HCT116 (cell line): ENCODE results near the gene RNU5B-1. TPM values are rescaled to one million over a fixed set of nuclear protein-coding genes. Genes with fewer than 3 reads are reported as not detected.

ENCODE experiments used
- ATAC-seq: fragments of 200-7000 bp; cut with Tn5 transposase; 2 replicates; pipeline ENCODE4 v1.9.1; 2020; ENCODE audit warnings: mild to moderate bottlenecking, moderate library complexity
- BruUV-seq: library from RNA; stranded (reverse); fragments of 400-500 nt; replicated peaks from 2 replicates; lab custom pipeline; 2021; lab: Mats Ljungman, UMichigan
- CTCF ChIA-PET: fragments of 300-600 bp; sonication (Branson Sonifier 250); formaldehyde crosslinking; loops from one replicate; lab custom pipeline; 2021; ENCODE audit warnings: antibody characterized with exemption; lab: Charles Lee
- POLR2A ChIA-PET: fragments of 300-600, 350-600 bp; sonication (Branson Sonifier 250); formaldehyde crosslinking; loops from one replicate; lab custom pipeline; 2021; ENCODE audit warnings: antibody characterized with exemption; lab: Charles Lee
- RAD21 ChIA-PET, 2 experiments: fragments of 300-600 bp; sonication (Branson Sonifier 250); formaldehyde crosslinking; loops; one replicate each; lab custom pipeline; 2023; ENCODE audit warnings: low total read pairs in 2 of 2; ENCODE audit not compliant: uncharacterized antibody in 2 of 2, unreplicated experiment in 2 of 2, low non-redundant PET in 1 of 2; lab: Charles Lee
- DNase-seq: peaks from one replicate; pipeline ENCODE4 v3.0.0-alpha.2; 2010; ENCODE audit warnings: low read depth, low spot score
- H2AFZ ChIP-seq: fragments of 200-600 bp; shearing (Covaris generic), sonication (generic); 2 replicates; pipeline ENCODE4 v1.6.1; 2017; ENCODE audit warnings: low read depth, mixed run types, mixed read lengths, antibody characterized with exemption, low read length; ENCODE audit not compliant: poor library complexity, severe bottlenecking
- H3K27ac ChIP-seq: 2 replicates; pipeline ENCODE4 v1.5.1; 2012; ENCODE audit warnings: low read depth, low read length
- H3K27me3 ChIP-seq: fragments of 200-600 bp; sonication (generic); 2 replicates; pipeline ENCODE4 v1.6.1; 2016; ENCODE audit warnings: mixed run types, low read length, mixed read lengths; ENCODE audit not compliant: insufficient read depth
- H3K36me3 ChIP-seq, 2 experiments: fragments of 200-500 bp in 1 of 2; fragments of 200-600 bp in 1 of 2; sonication (Bioruptor generic) in 1 of 2; sonication (generic) in 1 of 2; 2 replicates each; pipeline versions ENCODE4 v1.5.1 to v1.6.1; 2014 to 2016; ENCODE audit warnings: low read length in 2 of 2, inconsistent platforms in 1 of 2, mixed read lengths in 1 of 2, mixed run types in 1 of 2; ENCODE audit not compliant: insufficient read depth in 2 of 2, control insufficient read depth in 1 of 2
- H3K4me1 ChIP-seq, 2 experiments: fragments of 200-600 bp in 1 of 2; sonication (generic) in 1 of 2; 2 replicates each; pipeline versions ENCODE4 v1.5.1 to v1.6.1; 2012 to 2017; ENCODE audit warnings: low read length in 2 of 2, inconsistent platforms in 1 of 2, mild to moderate bottlenecking in 1 of 2, mixed read lengths in 1 of 2, mixed run types in 1 of 2, moderate library complexity in 1 of 2; ENCODE audit not compliant: insufficient read depth in 2 of 2, control insufficient read depth in 1 of 2
- H3K4me2 ChIP-seq: fragments of 200-600 bp; sonication (generic); 2 replicates; pipeline ENCODE4 v1.6.1; 2017; ENCODE audit warnings: mixed run types, low read length, mixed read lengths
- H3K4me3 ChIP-seq, 2 experiments: fragments of 200-600 bp in 1 of 2; sonication (generic) in 1 of 2; replicated peaks in 1 of 2; 2 replicates each; pipeline ENCODE4 v1.5.1; 2011 to 2016; ENCODE audit warnings: low read length in 2 of 2, control low read depth in 1 of 2, low read depth in 1 of 2, mild to moderate bottlenecking in 1 of 2, mixed read lengths in 1 of 2, mixed run types in 1 of 2
- H3K79me2 ChIP-seq: fragments of 200-600 bp; sonication (generic); 2 replicates; pipeline ENCODE4 v1.6.1; 2017; ENCODE audit warnings: mild to moderate bottlenecking, mixed run types, low read length, moderate library complexity, mixed read lengths; ENCODE audit not compliant: insufficient read depth
- H3K9ac ChIP-seq: fragments of 200-600 bp; sonication (generic); 2 replicates; pipeline ENCODE4 v1.6.1; 2016; ENCODE audit warnings: low read length, mixed read lengths
- H3K9me2 ChIP-seq: fragments of 200-600 bp; sonication (generic), shearing (Covaris generic); 2 replicates; pipeline ENCODE4 v1.6.1; 2017; ENCODE audit warnings: mixed run types, mild to moderate bottlenecking, moderate library complexity; ENCODE audit not compliant: insufficient read depth
- H3K9me3 ChIP-seq, 2 experiments: fragments of 200-500 bp in 1 of 2; fragments of 200-600 bp in 1 of 2; sonication (Bioruptor generic) in 1 of 2; sonication (generic) in 1 of 2; 2 replicates each; pipeline ENCODE4 v1.6.1; 2014 to 2017; ENCODE audit warnings: low read length in 2 of 2, mixed read lengths in 2 of 2, inconsistent platforms in 1 of 2, low read depth in 1 of 2, mild to moderate bottlenecking in 1 of 2, mixed run types in 1 of 2, moderate library complexity in 1 of 2; ENCODE audit not compliant: control insufficient read depth in 1 of 2, insufficient read depth in 1 of 2
- H4K20me1 ChIP-seq: fragments of 200-600 bp; sonication (generic), shearing (Covaris generic); 2 replicates; pipeline ENCODE4 v1.6.1; 2017; ENCODE audit warnings: mixed run types, mild to moderate bottlenecking, moderate library complexity; ENCODE audit not compliant: insufficient read depth
- EGR1 ChIP-seq: IDR thresholded peaks from 2 replicates; pipeline ENCODE4 v1.6.1; 2012; ENCODE audit warnings: low read depth
- ELF1 ChIP-seq: IDR thresholded peaks from 2 replicates; pipeline ENCODE4 v1.6.1; 2012; ENCODE audit warnings: low read depth, borderline replicate concordance
- JUND ChIP-seq: IDR thresholded peaks from 2 replicates; pipeline ENCODE4 v1.6.1; 2012
- TCF7L2 ChIP-seq: IDR thresholded peaks from 2 replicates; pipeline ENCODE4 v1.7.0; 2011; ENCODE audit warnings: borderline replicate concordance, inconsistent platforms; ENCODE audit not compliant: insufficient read depth, insufficient read length; ENCODE audit errors: extremely low read depth
- ZNF274 ChIP-seq: fragments of 200-500 bp; sonication (Bioruptor generic); IDR thresholded peaks from 2 replicates; pipeline ENCODE4 v1.6.1; 2014; ENCODE audit warnings: mild to moderate bottlenecking, low read depth, low read length, inconsistent platforms
- intact Hi-C: fragments of 100-400 bp; cut with micrococcal nuclease; formaldehyde crosslinking; loops from 2 replicates; pipeline ENCODE4 v1.10.0; 2022
- total RNA-seq: library from RNA; stranded (reverse); gene quantifications from one replicate; pipeline ENCODE4 v1.2.1, GENCODE V29; 2021; ENCODE audit not compliant: unreplicated experiment
- TF ChIP-seq, protein P1 (sequence below): IDR thresholded peaks from 2 replicates; pipeline ENCODE4 v1.6.1; 2011; ENCODE audit warnings: mild to moderate bottlenecking, low read length, moderate library complexity; ENCODE audit not compliant: insufficient replicate concordance; ENCODE audit errors: extremely low read depth
- TF ChIP-seq, protein P2 (sequence below): IDR thresholded peaks from 2 replicates; pipeline ENCODE4 v1.6.1; 2012; ENCODE audit warnings: low read depth

The RNU5B-1 gene
- total RNA-seq, 1 experiment from 2014 or later: not detected

DNA sequence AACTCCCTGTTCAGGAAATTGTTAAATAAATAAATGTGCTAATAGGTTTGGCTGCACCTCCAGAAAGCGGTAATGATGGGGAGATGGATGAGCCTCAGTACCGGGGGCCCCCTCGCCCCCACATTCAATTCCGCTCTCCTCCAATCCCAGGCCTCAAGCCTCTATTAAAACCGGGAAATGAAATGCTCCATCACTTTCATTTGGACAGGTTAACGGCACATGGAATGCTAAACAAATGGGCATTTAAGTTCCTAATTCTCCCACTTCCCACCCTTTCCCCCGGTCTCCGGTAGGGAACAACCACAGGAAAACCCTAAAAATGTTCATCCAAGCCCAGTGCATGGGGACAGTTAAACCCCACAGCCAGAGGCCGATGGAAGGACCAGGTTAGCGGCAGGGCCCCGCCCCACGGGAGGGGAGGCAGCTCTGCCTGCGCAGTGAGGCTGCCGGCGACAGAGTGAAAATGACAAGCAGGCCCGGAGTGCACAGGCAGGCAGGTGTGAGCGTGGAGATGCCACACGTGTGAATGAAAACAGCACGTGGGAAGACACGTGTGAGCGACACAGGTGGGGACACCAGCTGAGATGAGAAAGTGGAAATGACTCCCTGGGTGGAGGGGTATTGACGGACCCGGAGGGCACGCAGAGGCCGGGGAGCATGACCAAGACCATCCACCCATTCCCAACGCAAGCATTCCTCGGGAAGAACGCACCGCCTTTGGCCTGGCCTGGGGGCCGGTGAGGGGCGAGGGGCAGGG lies 28.1 kb downstream of the RNU5B-1 start:
- Histone ChIP-seq H3K4me2 (no peak overlapping the region), H3K36me3 (no peaks in the 10 kb centered on the region), H3K9ac (no peak overlapping the region), H3K79me2 (no peaks in the 10 kb centered on the region), H3K4me1 (no peaks in the 10 kb centered on the region), H3K27ac (no peak overlapping the region), H3K27me3 (no peaks in the 10 kb centered on the region; the same call in 1 of the 2 replicates), H3K4me3 (no peak overlapping the region), H3K9me3 (no peaks in the 10 kb centered on the region), H4K20me1 (no peaks in the 10 kb centered on the region), H3K9me2 (no peaks in the 10 kb centered on the region), H2AFZ (no peak overlapping the region)
- DNase-seq: no peak
- TF ChIP-seq ELF1 (no peak), JUND (no peak), TCF7L2 (no peak), ZNF274 (no peak), EGR1 (no peak)
- TF ChIP-seq, protein P1, sequence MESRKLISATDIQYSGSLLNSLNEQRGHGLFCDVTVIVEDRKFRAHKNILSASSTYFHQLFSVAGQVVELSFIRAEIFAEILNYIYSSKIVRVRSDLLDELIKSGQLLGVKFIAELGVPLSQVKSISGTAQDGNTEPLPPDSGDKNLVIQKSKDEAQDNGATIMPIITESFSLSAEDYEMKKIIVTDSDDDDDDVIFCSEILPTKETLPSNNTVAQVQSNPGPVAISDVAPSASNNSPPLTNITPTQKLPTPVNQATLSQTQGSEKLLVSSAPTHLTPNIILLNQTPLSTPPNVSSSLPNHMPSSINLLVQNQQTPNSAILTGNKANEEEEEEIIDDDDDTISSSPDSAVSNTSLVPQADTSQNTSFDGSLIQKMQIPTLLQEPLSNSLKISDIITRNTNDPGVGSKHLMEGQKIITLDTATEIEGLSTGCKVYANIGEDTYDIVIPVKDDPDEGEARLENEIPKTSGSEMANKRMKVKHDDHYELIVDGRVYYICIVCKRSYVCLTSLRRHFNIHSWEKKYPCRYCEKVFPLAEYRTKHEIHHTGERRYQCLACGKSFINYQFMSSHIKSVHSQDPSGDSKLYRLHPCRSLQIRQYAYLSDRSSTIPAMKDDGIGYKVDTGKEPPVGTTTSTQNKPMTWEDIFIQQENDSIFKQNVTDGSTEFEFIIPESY: no peak
- TF ChIP-seq, protein P2, sequence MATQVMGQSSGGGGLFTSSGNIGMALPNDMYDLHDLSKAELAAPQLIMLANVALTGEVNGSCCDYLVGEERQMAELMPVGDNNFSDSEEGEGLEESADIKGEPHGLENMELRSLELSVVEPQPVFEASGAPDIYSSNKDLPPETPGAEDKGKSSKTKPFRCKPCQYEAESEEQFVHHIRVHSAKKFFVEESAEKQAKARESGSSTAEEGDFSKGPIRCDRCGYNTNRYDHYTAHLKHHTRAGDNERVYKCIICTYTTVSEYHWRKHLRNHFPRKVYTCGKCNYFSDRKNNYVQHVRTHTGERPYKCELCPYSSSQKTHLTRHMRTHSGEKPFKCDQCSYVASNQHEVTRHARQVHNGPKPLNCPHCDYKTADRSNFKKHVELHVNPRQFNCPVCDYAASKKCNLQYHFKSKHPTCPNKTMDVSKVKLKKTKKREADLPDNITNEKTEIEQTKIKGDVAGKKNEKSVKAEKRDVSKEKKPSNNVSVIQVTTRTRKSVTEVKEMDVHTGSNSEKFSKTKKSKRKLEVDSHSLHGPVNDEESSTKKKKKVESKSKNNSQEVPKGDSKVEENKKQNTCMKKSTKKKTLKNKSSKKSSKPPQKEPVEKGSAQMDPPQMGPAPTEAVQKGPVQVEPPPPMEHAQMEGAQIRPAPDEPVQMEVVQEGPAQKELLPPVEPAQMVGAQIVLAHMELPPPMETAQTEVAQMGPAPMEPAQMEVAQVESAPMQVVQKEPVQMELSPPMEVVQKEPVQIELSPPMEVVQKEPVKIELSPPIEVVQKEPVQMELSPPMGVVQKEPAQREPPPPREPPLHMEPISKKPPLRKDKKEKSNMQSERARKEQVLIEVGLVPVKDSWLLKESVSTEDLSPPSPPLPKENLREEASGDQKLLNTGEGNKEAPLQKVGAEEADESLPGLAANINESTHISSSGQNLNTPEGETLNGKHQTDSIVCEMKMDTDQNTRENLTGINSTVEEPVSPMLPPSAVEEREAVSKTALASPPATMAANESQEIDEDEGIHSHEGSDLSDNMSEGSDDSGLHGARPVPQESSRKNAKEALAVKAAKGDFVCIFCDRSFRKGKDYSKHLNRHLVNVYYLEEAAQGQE: no peak
- BruUV-seq: no TSS peak
- POLR2A ChIA-PET: no interaction called here
- intact Hi-C loops: no loop called here
- CTCF ChIA-PET: no interaction called here
- RAD21 ChIA-PET: no interaction called here
- ATAC-seq: no peak
